GM18511 (cell line): ENCODE data around the gene MAD1L1.
"Not testable (repeated sequence)": the region's sequence is repeated elsewhere in the genome, so short reads cannot be mapped to it uniquely, and the experiment has no call there.

Source experiments
- ATAC-seq: cut with Tn5 transposase; IDR thresholded peaks from one replicate; pipeline ENCODE4 v1.9.1; 2021; ENCODE audit warnings: mild to moderate bottlenecking, moderate library complexity; ENCODE audit not compliant: unreplicated experiment

Gene MAD1L1

GRCh38 chr7:1995911-1996420, 236.8 kb downstream of the MAD1L1 start:
- ATAC-seq = not testable (repeated sequence)

- ATAC-seq = no peak
These were observed 237.3 kb downstream of the MAD1L1 start for GRCh38 chr7:1995426-1995825.

- ATAC-seq = no peak
These were observed 237.8 kb downstream of the MAD1L1 start for GRCh38 chr7:1994931-1995330.

- no peak for ATAC-seq
These were observed 238.7 kb downstream of the MAD1L1 start for GRCh38 chr7:1993776-1994740.

- no peak for ATAC-seq
These were observed 239.6 kb downstream of the MAD1L1 start for GRCh38 chr7:1993031-1993695.

- no peak for ATAC-seq
These were observed 240.2 kb downstream of the MAD1L1 start for GRCh38 chr7:1992554-1992953.

GRCh38 chr7:1990001-1990670, 242.6 kb downstream of the MAD1L1 start:
- no peak for ATAC-seq

- ATAC-seq = no peak
These were observed 243.5 kb downstream of the MAD1L1 start for GRCh38 chr7:1989049-1989860.

- ATAC-seq = no peak
These were observed 244.2 kb downstream of the MAD1L1 start for GRCh38 chr7:1988533-1988930.

- ATAC-seq = no peak
These were observed 244.9 kb downstream of the MAD1L1 start for GRCh38 chr7:1987591-1988532.

GRCh38 chr7:1987084-1987535, 245.6 kb downstream of the MAD1L1 start:
- ATAC-seq = no peak

- no peak for ATAC-seq
These were observed 246.2 kb downstream of the MAD1L1 start for GRCh38 chr7:1986366-1987083.

- ATAC-seq = no peak
These were observed 246.8 kb downstream of the MAD1L1 start for GRCh38 chr7:1985936-1986335.

GRCh38 chr7:1985042-1985441, 247.7 kb downstream of the MAD1L1 start:
- no peak for ATAC-seq

- no peak for ATAC-seq
These were observed 250.9 kb downstream of the MAD1L1 start for GRCh38 chr7:1981878-1982230.

GRCh38 chr7:1981201-1981877, 251.4 kb downstream of the MAD1L1 start:
- ATAC-seq = no peak

GRCh38 chr7:1979591-1980560, 252.9 kb downstream of the MAD1L1 start:
- ATAC-seq = peak; percentile 74
